H9 (cell line): ENCODE results near the gene FHIP2A. TPM values are rescaled to one million over a fixed set of nuclear protein-coding genes. Genes with fewer than 3 reads are reported as not detected.
"Not testable (repeated sequence)": the region's sequence is repeated elsewhere in the genome, so short reads cannot be mapped to it uniquely, and the experiment has no call there.

Source experiments
- DNase-seq: peaks from one replicate; pipeline ENCODE4 v3.0.0-alpha.2; 2017
- H2AFZ ChIP-seq: one replicate; pipeline ENCODE4 v1.6.1; 2013; ENCODE audit warnings: mild to moderate bottlenecking, low read length, control low read depth, moderate library complexity
- H2AK5ac ChIP-seq: 2 replicates; pipeline ENCODE4 v1.6.1; 2013; ENCODE audit warnings: low read length, control low read depth, mixed read lengths; ENCODE audit not compliant: insufficient read length
- H2BK120ac ChIP-seq: one replicate; pipeline ENCODE4 v1.6.1; 2013; ENCODE audit warnings: low read depth, mild to moderate bottlenecking, low read length, control low read depth, inconsistent platforms; ENCODE audit not compliant: poor library complexity, severe bottlenecking
- H2BK12ac ChIP-seq: 2 replicates; pipeline ENCODE4 v1.6.1; 2013; ENCODE audit warnings: low read length, control low read depth, mixed read lengths, low read depth; ENCODE audit not compliant: insufficient read length
- H2BK15ac ChIP-seq: 2 replicates; pipeline ENCODE4 v1.6.1; 2013; ENCODE audit warnings: low read depth, low read length, control low read depth
- H2BK20ac ChIP-seq: one replicate; pipeline ENCODE4 v1.6.1; 2013; ENCODE audit warnings: low read depth, mild to moderate bottlenecking, low read length, control low read depth, inconsistent platforms; ENCODE audit not compliant: poor library complexity, severe bottlenecking
- H2BK5ac ChIP-seq: 2 replicates; pipeline ENCODE4 v1.6.1; 2013; ENCODE audit warnings: low read length, control low read depth, mixed read lengths; ENCODE audit not compliant: insufficient read length
- H3K14ac ChIP-seq: 2 replicates; pipeline ENCODE4 v1.6.1; 2013; ENCODE audit warnings: low read length, control low read depth; ENCODE audit not compliant: insufficient read depth
- H3K18ac ChIP-seq: 2 replicates; pipeline ENCODE4 v1.6.1; 2013; ENCODE audit warnings: low read depth, mild to moderate bottlenecking, mixed read lengths, low read length, control low read depth; ENCODE audit not compliant: insufficient read length
- H3K23ac ChIP-seq: 2 replicates; pipeline ENCODE4 v1.6.1; 2013; ENCODE audit warnings: low read length, control low read depth, mixed read lengths, low read depth; ENCODE audit not compliant: insufficient read length
- H3K23me2 ChIP-seq: 2 replicates; pipeline ENCODE4 v1.6.1; 2013; ENCODE audit warnings: low read depth, mild to moderate bottlenecking, mixed read lengths, low read length, control low read depth; ENCODE audit not compliant: insufficient read length, poor library complexity, severe bottlenecking
- H3K27ac ChIP-seq: 2 replicates; pipeline ENCODE4 v1.5.1; 2013; ENCODE audit warnings: low read length, control low read depth, mixed read lengths, low read depth; ENCODE audit not compliant: insufficient read length
- H3K27me3 ChIP-seq: 2 replicates; pipeline ENCODE4 v1.6.1; 2013; ENCODE audit warnings: low read length, control low read depth, inconsistent platforms; ENCODE audit not compliant: insufficient read depth
- H3K4ac ChIP-seq: 2 replicates; pipeline ENCODE4 v1.6.1; 2013; ENCODE audit warnings: low read depth, mild to moderate bottlenecking, control low read depth, inconsistent platforms, low read length, moderate library complexity
- H3K4me1 ChIP-seq: 2 replicates; pipeline ENCODE4 v1.6.1; 2013; ENCODE audit warnings: low read length, control low read depth, inconsistent platforms; ENCODE audit not compliant: insufficient read depth
- H3K4me2 ChIP-seq: 2 replicates; pipeline ENCODE4 v1.6.1; 2013; ENCODE audit warnings: low read length, control low read depth, mixed read lengths; ENCODE audit not compliant: insufficient read length, insufficient read depth
- H3K56ac ChIP-seq: 2 replicates; pipeline ENCODE4 v1.6.1; 2013; ENCODE audit warnings: low read depth, mild to moderate bottlenecking, mixed read lengths, low read length, control low read depth; ENCODE audit not compliant: insufficient read length
- H3K79me1 ChIP-seq: 2 replicates; pipeline ENCODE4 v1.6.1; 2013; ENCODE audit warnings: low read depth, mild to moderate bottlenecking, moderate library complexity, low read length, control low read depth, inconsistent platforms; ENCODE audit not compliant: insufficient read depth, poor library complexity, severe bottlenecking
- H3K79me2 ChIP-seq: 2 replicates; pipeline ENCODE4 v1.6.1; 2013; ENCODE audit warnings: low read length, control low read depth, inconsistent platforms; ENCODE audit not compliant: insufficient read depth
- H3K9ac ChIP-seq: 2 replicates; pipeline ENCODE4 v1.6.1; 2013; ENCODE audit warnings: low read length, control low read depth, mixed read lengths; ENCODE audit not compliant: insufficient read length; ENCODE audit errors: extremely low read depth
- H3K9me3 ChIP-seq: one replicate; pipeline ENCODE4 v1.6.1; 2013; ENCODE audit warnings: low read depth, low read length, inconsistent platforms; ENCODE audit not compliant: control insufficient read depth
- H3T11ph ChIP-seq: one replicate; pipeline ENCODE4 v1.6.1; 2013; ENCODE audit warnings: mild to moderate bottlenecking, low read length, control low read depth, inconsistent platforms
- H4K20me1 ChIP-seq: one replicate; pipeline ENCODE4 v1.6.1; 2013; ENCODE audit not compliant: control insufficient read depth, insufficient read length, insufficient read depth
- H4K5ac ChIP-seq: 2 replicates; pipeline ENCODE4 v1.6.1; 2013; ENCODE audit warnings: low read depth, mild to moderate bottlenecking, mixed read lengths, low read length, control low read depth; ENCODE audit not compliant: insufficient read length
- H4K8ac ChIP-seq: replicated peaks from 2 replicates; pipeline ENCODE4 v1.6.1; 2013; ENCODE audit warnings: low read length, control low read depth, mixed read lengths, low read depth; ENCODE audit not compliant: insufficient read length
- H4K91ac ChIP-seq: 2 replicates; pipeline ENCODE4 v1.6.1; 2013; ENCODE audit warnings: low read depth, mild to moderate bottlenecking, moderate library complexity, mixed read lengths, low read length, control low read depth; ENCODE audit not compliant: insufficient read length
- H3K27ac Mint-ChIP-seq, 3 experiments: 2 replicates in 2 of 3; 3 replicates in 1 of 3; pipeline ENCODE4 v1.8.0; 2020 to 2021; ENCODE audit warnings: mixed read lengths in 3 of 3, mild to moderate bottlenecking in 1 of 3, moderate library complexity in 1 of 3
- H3K27me3 Mint-ChIP-seq: 2 replicates; pipeline ENCODE4 v1.8.0; 2021; ENCODE audit warnings: low read depth, mild to moderate bottlenecking, moderate library complexity, mixed read lengths
- H3K36me3 Mint-ChIP-seq, 3 experiments: 2 replicates in 2 of 3; 3 replicates in 1 of 3; pipeline ENCODE4 v1.8.0; 2020 to 2021; ENCODE audit warnings: low read depth in 3 of 3, mixed read lengths in 3 of 3; ENCODE audit not compliant: insufficient read depth in 1 of 3
- H3K4me1 Mint-ChIP-seq, 2 experiments: 2 replicates each; pipeline ENCODE4 v1.8.0; 2020; ENCODE audit warnings: mixed read lengths in 2 of 2
- H3K4me3 Mint-ChIP-seq, 2 experiments: 2 replicates in 1 of 2; 3 replicates in 1 of 2; pipeline ENCODE4 v1.8.0; 2020 to 2021; ENCODE audit warnings: mild to moderate bottlenecking in 2 of 2, mixed read lengths in 2 of 2, moderate library complexity in 1 of 2
- H3K9me3 Mint-ChIP-seq, 2 experiments: 2 replicates in 1 of 2; 3 replicates in 1 of 2; pipeline ENCODE4 v1.8.0; 2020; ENCODE audit warnings: mild to moderate bottlenecking in 2 of 2, mixed read lengths in 2 of 2, moderate library complexity in 1 of 2
- CTCF ChIP-seq: fragments of 200-600 bp; sonication (generic); conservative IDR thresholded peaks from 3 replicates; pipeline ENCODE4 v1.8.0; 2021; ENCODE audit warnings: antibody characterized with exemption, mild to moderate bottlenecking
- WGBS: extraction: QIAGEN DNeasy Blood & Tissue Kit; methylation state at CpG from one replicate; pipeline ENCODE4 v1.1.7; 2013; ENCODE audit warnings: missing lambda C conversion rate, low lambda C conversion rate, mixed read lengths; ENCODE audit not compliant: insufficient read length; ENCODE audit errors: extremely low coverage; 5-methylcytosine and 5-hydroxymethylcytosine counted together
- total RNA-seq: library from RNA; stranded (reverse); gene quantifications from 2 replicates; pipeline ENCODE4 v1.2.1, GENCODE V29; 2021

The FHIP2A gene
- total RNA-seq, 1 experiment from 2014 or later = 14.8 TPM

- Histone ChIP-seq H3K27ac (no peak overlapping the region), H4K91ac (no peak overlapping the region), H3K9me3 (no peaks in the 10 kb centered on the region), H2BK20ac (no peak overlapping the region), H3K56ac (no peak overlapping the region), H3K23ac (no peak overlapping the region), H3K4ac (no peak overlapping the region), H3K18ac (no peak overlapping the region), H2BK15ac (no peak overlapping the region), H4K20me1 (no peaks in the 10 kb centered on the region), H4K5ac (no peak overlapping the region), H2AFZ (no peak overlapping the region), H2AK5ac (no peak overlapping the region), H3K4me2 (no peak overlapping the region), H3K4me1 (no peaks in the 10 kb centered on the region), H3K79me2 (no peaks in the 10 kb centered on the region), H3K79me1 (no peaks in the 10 kb centered on the region), H3K23me2 (no peaks in the 10 kb centered on the region), H3K9ac (no peak overlapping the region), H3K14ac (no peak overlapping the region), H3K27me3 (no peaks in the 10 kb centered on the region), H3T11ph (no peak overlapping the region), H2BK120ac (no peak overlapping the region), H4K8ac (no peak overlapping the region), H2BK12ac (no peak overlapping the region), H2BK5ac (no peak overlapping the region)
- no CpG with 5 or more reads among the region's 8 CpGs for WGBS
- no peaks in the 10 kb centered on the region for H3K27me3 Mint-ChIP-seq
- no peak for TF ChIP-seq CTCF
- no peak overlapping the region for H3K27ac Mint-ChIP-seq
- no peaks in the 10 kb centered on the region for H3K9me3 Mint-ChIP-seq
- peaks cover 34 to 69% (median 69%) of the 10 kb centered on the region in 3 experiments for H3K36me3 Mint-ChIP-seq
- DNase-seq = no peak
- no peaks in the 10 kb centered on the region for H3K4me1 Mint-ChIP-seq
- no peak overlapping the region for H3K4me3 Mint-ChIP-seq
Measured at GRCh38 chr10:114845978-114846693, 24.6 kb downstream of the FHIP2A start.

GRCh38 chr10:114847517-114847916, 25.9 kb downstream of the FHIP2A start:
- H3T11ph ChIP-seq, H3K27ac Mint-ChIP-seq, H2AK5ac ChIP-seq, H3K9ac ChIP-seq, H3K4me1 ChIP-seq, H3K4me2 ChIP-seq, H4K20me1 ChIP-seq, H3K4ac ChIP-seq, H2BK5ac ChIP-seq, H3K79me2 ChIP-seq, H3K56ac ChIP-seq, H3K23ac ChIP-seq, H2BK120ac ChIP-seq, H3K4me1 Mint-ChIP-seq, H4K5ac ChIP-seq, H3K27me3 Mint-ChIP-seq, H2BK15ac ChIP-seq, H2BK20ac ChIP-seq, H3K9me3 Mint-ChIP-seq, H4K8ac ChIP-seq, H3K4me3 Mint-ChIP-seq, H3K79me1 ChIP-seq, H3K27me3 ChIP-seq, H3K9me3 ChIP-seq, H2AFZ ChIP-seq, H3K23me2 ChIP-seq, H3K14ac ChIP-seq, H2BK12ac ChIP-seq, H3K27ac ChIP-seq, H4K91ac ChIP-seq, DNase-seq, H3K18ac ChIP-seq: not testable (repeated sequence)
- H3K36me3 Mint-ChIP-seq = peaks cover 34 to 72% (median 71%) of the 10 kb centered on the region in 3 experiments
- WGBS = no CpG with 5 or more reads among the region's 10 CpGs
